Measurements from ENCODE around the gene TAS2R40. TPM values are rescaled to one million over a fixed set of nuclear protein-coding genes. Genes with fewer than 3 reads are reported as not detected.

Gene TAS2R40
- total RNA-seq, 1 experiment from 2014 or later, result not detected

- no TSS peak for BruUV-seq (replicated peaks)
- Histone ChIP-seq H3K4me3 (replicated peaks in 1 of 2; ENCODE audit: low read depth in 1 of 2, low read length in 2 of 2) (no peak overlapping the region), H3K4me2 (ENCODE audit: low read length) (no peak overlapping the region), H4K20me1 (ENCODE audit: insufficient read depth) (no peaks in the 10 kb centered on the region), H3K9ac (ENCODE audit: low read length) (no peak overlapping the region), H2AFZ (ENCODE audit: low read depth, low read length, poor library complexity, severe bottlenecking) (no peak overlapping the region), H3K4me1 (ENCODE audit: control insufficient read depth in 1 of 2, insufficient read depth in 2 of 2, low read length in 2 of 2) (peaks cover 3 to 7% of the 10 kb centered on the region in 2 experiments; a peak in 3 of 4 replicates), H3K27ac (ENCODE audit: low read depth, low read length) (no peak overlapping the region), H3K36me3 (ENCODE audit: control insufficient read depth in 1 of 2, insufficient read depth in 2 of 2, low read length in 2 of 2) (no peaks in the 10 kb centered on the region), H3K9me3 (ENCODE audit: control insufficient read depth in 1 of 2, insufficient read depth in 1 of 2, low read depth in 1 of 2, low read length in 2 of 2) (no peaks in the 10 kb centered on the region), H3K27me3 (ENCODE audit: insufficient read depth, low read length) (no peaks in the 10 kb centered on the region), H3K9me2 (ENCODE audit: insufficient read depth) (no peaks in the 10 kb centered on the region), H3K79me2 (ENCODE audit: insufficient read depth, low read length) (no peaks in the 10 kb centered on the region)
- ChIA-PET CTCF (no interaction called here), RAD21 (ENCODE audit: low non-redundant PET in 1 of 2, low total read pairs in 2 of 2, uncharacterized antibody in 2 of 2, unreplicated experiment in 2 of 2) (no interaction called here), POLR2A (no interaction called here)
- intact Hi-C loops (cut with micrococcal nuclease), result no loop called here
- TF ChIP-seq MAX (IDR thresholded peaks at IDR 0.05) (no peak), CEBPB (IDR thresholded peaks at IDR 0.05; ENCODE audit: low read depth) (no peak), SIN3A (IDR thresholded peaks at IDR 0.05; ENCODE audit: low read depth) (no peak), ZNF274 (IDR thresholded peaks at IDR 0.05; ENCODE audit: low read depth, low read length) (no peak), SRF (IDR thresholded peaks at IDR 0.05; ENCODE audit: low read depth) (no peak), ZFX (IDR thresholded peaks at IDR 0.05) (no peak), SP1 (IDR thresholded peaks at IDR 0.05; ENCODE audit: low read depth) (no peak), POLR2AphosphoS5 (IDR thresholded peaks at IDR 0.05; ENCODE audit: low read depth, low read length) (no peak), RAD21 (IDR thresholded peaks at IDR 0.05; ENCODE audit: low read depth) (no peak), POLR2A (IDR thresholded peaks at IDR 0.05; ENCODE audit: borderline replicate concordance, extremely low read depth, insufficient read depth, insufficient read length) (no peak), REST (IDR thresholded peaks at IDR 0.05; ENCODE audit: low read depth) (no peak), CBX3 (IDR thresholded peaks at IDR 0.05; ENCODE audit: low read depth) (no peak), FOSL1 (IDR thresholded peaks at IDR 0.05; ENCODE audit: low read depth) (no peak)
- TF ChIP-seq, protein P1, sequence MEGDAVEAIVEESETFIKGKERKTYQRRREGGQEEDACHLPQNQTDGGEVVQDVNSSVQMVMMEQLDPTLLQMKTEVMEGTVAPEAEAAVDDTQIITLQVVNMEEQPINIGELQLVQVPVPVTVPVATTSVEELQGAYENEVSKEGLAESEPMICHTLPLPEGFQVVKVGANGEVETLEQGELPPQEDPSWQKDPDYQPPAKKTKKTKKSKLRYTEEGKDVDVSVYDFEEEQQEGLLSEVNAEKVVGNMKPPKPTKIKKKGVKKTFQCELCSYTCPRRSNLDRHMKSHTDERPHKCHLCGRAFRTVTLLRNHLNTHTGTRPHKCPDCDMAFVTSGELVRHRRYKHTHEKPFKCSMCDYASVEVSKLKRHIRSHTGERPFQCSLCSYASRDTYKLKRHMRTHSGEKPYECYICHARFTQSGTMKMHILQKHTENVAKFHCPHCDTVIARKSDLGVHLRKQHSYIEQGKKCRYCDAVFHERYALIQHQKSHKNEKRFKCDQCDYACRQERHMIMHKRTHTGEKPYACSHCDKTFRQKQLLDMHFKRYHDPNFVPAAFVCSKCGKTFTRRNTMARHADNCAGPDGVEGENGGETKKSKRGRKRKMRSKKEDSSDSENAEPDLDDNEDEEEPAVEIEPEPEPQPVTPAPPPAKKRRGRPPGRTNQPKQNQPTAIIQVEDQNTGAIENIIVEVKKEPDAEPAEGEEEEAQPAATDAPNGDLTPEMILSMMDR (IDR thresholded peaks at IDR 0.05 in 2 of 3, conservative IDR thresholded peaks at IDR 0.05 in 1 of 3; ENCODE audit: borderline replicate concordance in 1 of 3, insufficient read depth in 1 of 3, low read depth in 2 of 3, low read length in 2 of 3), result no peak
- DNase-seq (ENCODE audit: low read depth, low spot score) (no peak), ATAC-seq (no peak)
These were observed 23.3 kb downstream of the TAS2R40 start for GRCh38 chr7:143245123-143245522.

Data from HCT116 (cell line).